Sciatic nerve (tissue), 2 donors: ENCODE results near the gene OMG. TPM values are rescaled to one million over a fixed set of nuclear protein-coding genes. Genes with fewer than 3 reads are reported as not detected.
"Not testable (repeated sequence)": the region's sequence is repeated elsewhere in the genome, so short reads cannot be mapped to it uniquely, and the experiment has no call there.

Experiments used
- ATAC-seq: fragments of 200-7000 bp; cut with Tn5 transposase; one replicate; pipeline ENCODE4 v1.9.1; 2020; ENCODE audit warnings: mild to moderate bottlenecking, moderate library complexity
- DNase-seq: peaks from one replicate; pipeline ENCODE4 v3.0.0-alpha.2; 2020; ENCODE audit warnings: low spot score
- intact Hi-C: fragments of 100-400 bp; cut with DNase I; formaldehyde crosslinking; loops from one replicate; pipeline ENCODE4 v1.14.2; 2022
- total RNA-seq: library from RNA; stranded (reverse); fragmentation: NEBNext Ultra II Directional; extraction: Animal tissue kit (Norgen Biotek cat#: 25700); gene quantifications from one replicate; pipeline ENCODE4 v1.2.1, GENCODE V29; 2021
- donor health status: DM: no; HTN: no; CAD: no.
- donor health status: DM: no; HTN: no; CAD: no.

The OMG gene
- total RNA-seq, 1 donor from 2014 or later: 0.94 TPM

DNA sequence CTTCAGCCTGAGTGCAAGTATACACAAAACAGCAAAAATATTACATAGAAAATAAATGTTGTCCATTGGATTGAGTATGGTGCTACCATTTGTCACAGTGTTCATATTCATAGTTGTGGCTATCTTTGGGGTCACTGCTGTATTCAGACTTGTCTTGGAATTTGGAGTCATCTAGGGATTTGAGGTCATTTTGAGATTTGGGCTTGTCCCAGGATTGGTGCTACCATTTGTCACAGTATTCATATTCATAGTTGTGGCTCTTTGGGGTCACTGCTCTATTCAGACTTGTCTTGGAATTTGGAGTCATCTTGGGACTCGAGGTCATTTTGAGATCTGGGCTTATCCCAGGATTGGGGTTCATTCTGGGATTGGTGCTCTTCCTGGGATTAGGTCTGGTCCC, 24.8 kb downstream of the OMG start:
- DNase-seq: no peak
- no peak for ATAC-seq
- intact Hi-C loops: no loop called here

DNA sequence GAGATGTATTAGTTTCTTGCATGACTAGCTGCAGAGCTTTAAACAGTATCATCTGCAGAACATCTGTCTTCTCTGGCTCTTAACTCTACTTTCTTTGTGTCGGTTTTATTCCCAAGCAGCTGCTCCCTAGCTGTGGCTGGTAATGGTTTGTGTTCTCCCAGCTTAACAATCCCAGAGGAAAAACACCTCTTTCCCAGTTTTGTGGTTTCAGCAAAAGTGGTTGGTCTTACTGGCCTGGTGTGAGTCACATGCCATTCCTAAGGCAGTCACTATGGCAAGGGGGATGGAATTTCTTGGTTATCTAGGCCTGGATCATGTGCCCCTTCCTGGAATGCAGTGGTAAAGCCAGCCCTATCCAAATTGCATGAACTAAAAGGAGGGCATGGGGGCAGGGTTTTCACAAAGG, 27.5 kb downstream of the OMG start:
- intact Hi-C loops: loop anchor here (2.0 kb wide), 1 partner anchor 51 kb away; the partner anchor contains the start of gene EVI2A
- ATAC-seq (peak; percentile 63), DNase-seq (no peak)

GRCh38 chr17:31269036-31269577, 27.9 kb downstream of the OMG start:
- ATAC-seq (no peak), DNase-seq (no peak)
- intact Hi-C loops: loop anchor here (2.0 kb wide), 1 partner anchor 52 kb away; the partner anchor contains the start of gene EVI2A

- ATAC-seq (no peak), DNase-seq (no peak)
- intact Hi-C loops: no loop called here
These were observed 31.0 kb downstream of the OMG start for GRCh38 chr17:31266042-31266441.

- intact Hi-C loops, DNase-seq, ATAC-seq: not testable (repeated sequence)
These were observed 34.1 kb downstream of the OMG start for GRCh38 chr17:31262923-31263322.

DNA sequence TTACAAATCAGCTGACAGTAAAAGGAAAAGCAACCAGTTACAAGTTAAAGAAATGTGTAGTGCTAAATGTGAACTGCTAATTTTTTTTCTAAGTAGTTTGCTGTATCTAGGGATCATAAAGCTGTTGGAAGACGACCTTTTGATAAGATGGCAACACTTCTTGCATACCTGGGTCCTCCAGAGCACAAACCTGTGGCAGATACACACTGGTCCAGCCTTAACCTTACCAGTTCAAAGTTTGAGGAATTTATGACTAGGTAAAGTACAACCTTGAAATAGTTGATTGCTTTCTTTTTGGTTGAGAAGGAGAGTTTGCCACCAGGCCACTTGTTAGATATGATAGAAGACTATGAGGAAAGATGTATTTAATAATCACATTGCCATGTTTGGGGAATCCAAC, 35.4 kb downstream of the OMG start:
- no peak for ATAC-seq
- no peak for DNase-seq
- intact Hi-C loops: no loop called here

DNA sequence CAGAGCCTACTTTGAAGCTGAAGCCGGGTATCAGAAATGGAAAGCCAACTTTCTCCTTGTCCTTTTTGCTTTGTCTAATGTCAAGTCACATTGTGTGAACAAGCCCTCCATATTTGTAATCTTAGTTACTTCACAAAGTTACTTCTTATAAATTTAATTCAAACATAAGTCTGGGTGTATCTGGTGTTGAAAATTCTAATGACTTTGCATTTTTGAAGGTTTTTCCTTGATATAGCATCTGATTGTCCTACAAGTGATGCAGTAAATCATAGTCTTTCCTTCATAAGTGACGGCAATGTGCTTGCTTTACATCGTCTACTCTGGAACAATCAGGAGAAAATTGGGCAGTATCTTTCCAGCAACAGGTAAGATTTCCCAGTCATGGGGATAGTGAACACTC, 36.9 kb downstream of the OMG start:
- intact Hi-C loops: no loop called here
- ATAC-seq: no peak

GRCh38 chr17:31256936-31257335, 40.1 kb downstream of the OMG start:
- DNase-seq (no peak), ATAC-seq (no peak)
- intact Hi-C loops: no loop called here

More for the DNA sequence above, 36.9 kb downstream of the OMG start:
- DNase-seq: no peak

- DNase-seq (no peak), ATAC-seq (no peak)
- intact Hi-C loops: no loop called here
These were observed 42.4 kb downstream of the OMG start for GRCh38 chr17:31254654-31255053.

DNA sequence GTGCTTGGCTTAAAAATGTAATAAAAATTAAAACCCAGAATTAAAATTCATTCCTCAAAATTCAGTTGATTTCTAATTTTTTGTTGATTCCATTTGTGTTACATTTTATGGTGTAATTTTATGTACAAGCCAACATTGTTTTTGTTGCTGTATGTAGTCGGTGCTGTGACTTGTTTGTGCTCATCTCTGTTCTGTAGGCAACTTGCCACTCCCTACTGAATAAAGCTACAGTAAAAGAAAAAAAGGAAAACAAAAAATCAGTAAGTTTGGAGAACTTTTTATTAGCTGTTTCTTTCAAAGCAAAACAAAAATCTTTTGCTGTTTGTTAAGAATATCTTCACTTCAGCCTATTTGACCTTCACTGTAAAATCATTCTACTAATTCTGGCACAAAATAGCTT, 44.3 kb downstream of the OMG start:
- intact Hi-C loops: no loop called here
- no peak for DNase-seq
- no peak for ATAC-seq

DNA sequence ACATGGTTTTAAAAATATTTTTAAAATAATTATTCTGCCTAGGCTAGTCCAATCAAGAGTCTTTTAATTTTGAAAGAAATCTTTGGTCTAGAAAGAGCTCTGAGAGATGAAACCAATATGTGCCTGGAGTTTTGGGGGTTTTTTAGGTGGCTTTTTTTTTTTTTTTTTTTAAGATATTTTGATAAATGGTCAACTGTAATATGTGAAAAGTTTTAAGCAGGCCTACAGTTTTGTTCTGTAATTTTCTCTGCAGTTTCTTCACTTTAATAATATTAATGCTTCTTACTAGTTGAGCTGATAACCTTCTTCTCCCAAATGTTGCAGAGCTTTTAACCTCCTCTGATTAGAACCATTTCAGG, 45.1 kb downstream of the OMG start:
- ATAC-seq (no peak), DNase-seq (no peak)
- intact Hi-C loops: no loop called here

GRCh38 chr17:31251105-31251969, 45.7 kb downstream of the OMG start:
- intact Hi-C loops: no loop called here
- DNase-seq: no peak
- peak; percentile 74 for ATAC-seq

GRCh38 chr17:31250229-31250628, 46.8 kb downstream of the OMG start:
- ATAC-seq (no peak), DNase-seq (no peak)
- intact Hi-C loops: no loop called here

GRCh38 chr17:31249835-31250141, 47.3 kb downstream of the OMG start:
- intact Hi-C loops: no loop called here
- no peak for DNase-seq
- no peak for ATAC-seq

DNA sequence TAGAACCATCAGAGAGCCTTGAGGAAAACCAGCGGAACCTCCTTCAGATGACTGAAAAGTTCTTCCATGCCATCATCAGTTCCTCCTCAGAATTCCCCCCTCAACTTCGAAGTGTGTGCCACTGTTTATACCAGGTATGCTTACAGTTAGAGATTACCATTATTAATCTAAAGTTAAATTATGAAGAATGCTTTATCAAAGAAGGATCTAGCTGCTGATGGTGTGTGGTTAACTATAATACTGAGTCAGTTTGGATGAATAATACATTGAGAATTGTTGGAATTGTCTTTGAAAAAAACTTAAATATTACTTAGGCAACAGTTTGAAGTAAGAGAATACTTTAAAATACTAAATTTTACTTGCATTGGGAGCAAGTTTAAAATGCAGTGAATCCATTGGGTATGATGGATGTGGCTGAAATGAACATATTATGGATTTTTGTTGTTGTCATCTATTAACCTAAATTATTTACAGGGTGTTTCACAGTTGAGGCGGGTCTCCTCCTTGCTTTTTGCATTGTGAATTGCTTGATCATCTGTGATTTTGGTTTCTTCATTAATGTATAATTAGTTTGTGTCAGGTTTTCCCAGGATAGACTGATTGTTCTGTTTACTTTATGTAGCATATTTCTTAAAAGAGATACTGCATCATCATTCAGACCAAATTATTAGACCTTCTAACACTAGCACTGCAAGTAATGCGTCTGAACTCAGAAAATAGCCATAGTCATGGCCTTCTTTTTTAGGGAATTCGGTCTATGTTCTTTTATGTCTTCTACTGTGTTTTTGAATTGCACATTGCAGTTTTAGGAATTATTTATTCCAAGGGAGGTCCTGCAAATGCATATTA, 47.8 kb downstream of the OMG start:
- intact Hi-C loops: no loop called here
- DNase-seq (no peak), ATAC-seq (no peak)

Other genes with a start within 250 kb of the OMG start
- 106 TPM for gene NF1, start 202.3 kb downstream of the OMG start, total RNA-seq
- gene EVI2B, start 16.8 kb upstream of the OMG start, total RNA-seq: 15.7 TPM
- 9.3 TPM for gene EVI2A, start 24.4 kb upstream of the OMG start, total RNA-seq
- 7.6 TPM for gene RAB11FIP4, start 94.4 kb upstream of the OMG start, total RNA-seq